Common myeloid progenitor, CD34-positive (primary cell): ENCODE measurements around the gene FNIP2.

Experiments
- CTCF ChIA-PET: fragments of 350-600 bp; sonication (Branson Sonifier 250); formaldehyde crosslinking; loops from one replicate; lab custom pipeline; 2021; ENCODE audit warnings: antibody characterized with exemption; lab: Charles Lee
- POLR2A ChIA-PET: fragments of 350-600 bp; sonication (Branson Sonifier 250); formaldehyde crosslinking; loops from one replicate; lab custom pipeline; 2021; ENCODE audit warnings: antibody characterized with exemption; lab: Charles Lee
- DNase-seq, 3 donors: peaks; one replicate each; pipeline versions ENCODE4 v3.0.0 to v3.0.0-alpha.2; 2013
- H3K27ac ChIP-seq, 2 experiments: 1 replicate in 1 of 2; 2 replicates in 1 of 2; pipeline ENCODE4 v1.7.0; 2013; ENCODE audit warnings: inconsistent platforms in 2 of 2, low read length in 2 of 2, mild to moderate bottlenecking in 2 of 2, low read depth in 1 of 2, moderate library complexity in 1 of 2; ENCODE audit not compliant: severe bottlenecking in 2 of 2, insufficient read depth in 1 of 2, poor library complexity in 1 of 2
- H3K27me3 ChIP-seq, 5 experiments: replicated peaks in 2 of 5; 1 replicate in 3 of 5; 2 replicates in 2 of 5; pipeline versions ENCODE4 v1.6.1 to v1.7.0; 2013; ENCODE audit warnings: low read length in 4 of 5, mild to moderate bottlenecking in 2 of 5, moderate library complexity in 2 of 5, inconsistent platforms in 1 of 5; ENCODE audit not compliant: insufficient read depth in 5 of 5, control insufficient read depth in 4 of 5
- H3K36me3 ChIP-seq, 4 experiments: 1 replicate in 2 of 4; 2 replicates in 2 of 4; pipeline versions ENCODE4 v1.6.1 to v1.7.0; 2013; ENCODE audit warnings: low read length in 3 of 4, control low read depth in 1 of 4, mild to moderate bottlenecking in 1 of 4; ENCODE audit not compliant: control insufficient read depth in 4 of 4, insufficient read depth in 4 of 4
- H3K4me1 ChIP-seq, 4 experiments: 1 replicate in 3 of 4; 2 replicates in 1 of 4; pipeline versions ENCODE4 v1.6.1 to v1.7.1; 2013; ENCODE audit warnings: low read length in 3 of 4, mild to moderate bottlenecking in 3 of 4, control low read depth in 1 of 4, inconsistent platforms in 1 of 4, moderate library complexity in 1 of 4; ENCODE audit not compliant: control insufficient read depth in 4 of 4, insufficient read depth in 4 of 4; ENCODE audit errors: control extremely low read depth in 1 of 4
- H3K4me3 ChIP-seq, 7 experiments: 1 replicate in 4 of 7; 2 replicates in 3 of 7; pipeline versions ENCODE4 v1.5.1 to v1.7.0; 2013; ENCODE audit warnings: mild to moderate bottlenecking in 7 of 7, low read length in 6 of 7, moderate library complexity in 6 of 7, inconsistent platforms in 2 of 7, low read depth in 2 of 7, control low read depth in 1 of 7; ENCODE audit not compliant: insufficient read depth in 4 of 7, control insufficient read depth in 1 of 7; ENCODE audit errors: extremely low read depth in 1 of 7
- H3K9me3 ChIP-seq, 5 experiments: 1 replicate in 4 of 5; 2 replicates in 1 of 5; pipeline versions ENCODE4 v1.6.1 to v1.7.1; 2013; ENCODE audit warnings: low read length in 4 of 5, mild to moderate bottlenecking in 2 of 5, inconsistent platforms in 1 of 5, low read depth in 1 of 5, moderate library complexity in 1 of 5; ENCODE audit not compliant: control insufficient read depth in 4 of 5, insufficient read depth in 2 of 5; ENCODE audit errors: control extremely low read depth in 1 of 5
- WGBS: methylation state at CpG from one replicate; pipeline ENCODE4 v1.1.5; 2013; ENCODE audit not compliant: insufficient coverage; 5-methylcytosine and 5-hydroxymethylcytosine counted together

Gene FNIP2

GRCh38 chr4:158858410-158859199, 89.8 kb downstream of the FNIP2 start:
- DNase-seq, result no peak
- 96% methylated on average over 5 of the region's 6 CpGs for WGBS
- Histone ChIP-seq H3K9me3 (no peaks in the 10 kb centered on the region), H3K4me3 (no peak overlapping the region), H3K4me1 (peaks cover 0 to 4% (median 0%) of the 10 kb centered on the region in 4 experiments), H3K27ac (no peak overlapping the region), H3K27me3 (no peaks in the 10 kb centered on the region), H3K36me3 (peaks cover 9 to 43% (median 30%) of the 10 kb centered on the region in 4 experiments)
- ChIA-PET CTCF (interaction anchor here (0.7 to 4.2 kb wide), 18 partner anchors 9 to 585 kb away, joined by 3 to 71 read pairs (median 4); no protein-coding TSS in a partner anchor), POLR2A (interaction anchor here (0.5 kb wide), 1 partner anchor 135 kb away, joined by 3 read pairs; no protein-coding TSS in a partner anchor)

GRCh38 chr4:158859661-158860060, 90.8 kb downstream of the FNIP2 start:
- no peak overlapping the region for H3K27ac ChIP-seq
- H3K9me3 ChIP-seq, result no peaks in the 10 kb centered on the region
- peaks cover 9 to 50% (median 32%) of the 10 kb centered on the region in 4 experiments for H3K36me3 ChIP-seq
- ChIA-PET CTCF (interaction anchor here (1.4 to 4.2 kb wide), 2 partner anchors 342 to 351 kb away, joined by 3 to 71 read pairs; no protein-coding TSS in a partner anchor), POLR2A (no interaction called here)
- peaks cover 0 to 4% (median 0%) of the 10 kb centered on the region in 4 experiments for H3K4me1 ChIP-seq
- H3K27me3 ChIP-seq, result no peaks in the 10 kb centered on the region
- no peak overlapping the region for H3K4me3 ChIP-seq
- no peak for DNase-seq
- 100% methylated on average over 3 of the region's 4 CpGs for WGBS

GRCh38 chr4:158860856-158861255, 92.0 kb downstream of the FNIP2 start:
- Histone ChIP-seq H3K36me3 (peaks cover 11 to 50% (median 32%) of the 10 kb centered on the region in 4 experiments), H3K27ac (no peak overlapping the region), H3K27me3 (no peaks in the 10 kb centered on the region), H3K4me1 (peaks cover 0 to 4% (median 0%) of the 10 kb centered on the region in 4 experiments), H3K9me3 (no peaks in the 10 kb centered on the region), H3K4me3 (no peak overlapping the region)
- POLR2A ChIA-PET, result no interaction called here
- CTCF ChIA-PET, result interaction anchor here (0.6 to 3.1 kb wide), 12 partner anchors 8 to 346 kb away, joined by 3 to 18 read pairs (median 3); no protein-coding TSS in a partner anchor
- DNase-seq, result no peak
- 92% methylated on average over 2 of the region's 5 CpGs for WGBS

- Histone ChIP-seq H3K4me1 (peaks cover 0 to 4% (median 0%) of the 10 kb centered on the region in 4 experiments), H3K9me3 (no peaks in the 10 kb centered on the region), H3K27ac (no peak overlapping the region), H3K36me3 (peaks cover 12 to 50% (median 32%) of the 10 kb centered on the region in 4 experiments), H3K27me3 (no peaks in the 10 kb centered on the region), H3K4me3 (no peak overlapping the region)
- DNase-seq, result peak in 1 of 3 donors; percentile 6
- CTCF ChIA-PET, result interaction anchor here (0.7 to 3.1 kb wide), 11 partner anchors 9 to 345 kb away, joined by 3 to 18 read pairs (median 3); no protein-coding TSS in a partner anchor
- POLR2A ChIA-PET, result no interaction called here
- 92% methylated on average over 2 of the region's 3 CpGs for WGBS
Measured at GRCh38 chr4:158861281-158861680, 92.5 kb downstream of the FNIP2 start.

- WGBS, result 90% methylated on average over 2 of the region's 3 CpGs
- CTCF ChIA-PET, result interaction anchor here (0.7 to 3.1 kb wide), 11 partner anchors 9 to 363 kb away, joined by 3 to 18 read pairs (median 3); no protein-coding TSS in a partner anchor
- peaks cover 0 to 4% (median 0%) of the 10 kb centered on the region in 4 experiments for H3K4me1 ChIP-seq
- no peak overlapping the region for H3K27ac ChIP-seq
- no peaks in the 10 kb centered on the region for H3K27me3 ChIP-seq
- no peaks in the 10 kb centered on the region for H3K9me3 ChIP-seq
- DNase-seq, result no peak
- H3K4me3 ChIP-seq, result no peak overlapping the region
- POLR2A ChIA-PET, result interaction anchor here (0.6 kb wide), 1 partner anchor 13 kb away, joined by 6 read pairs; no protein-coding TSS in a partner anchor
- peaks cover 12 to 48% (median 30%) of the 10 kb centered on the region in 4 experiments for H3K36me3 ChIP-seq
Measured at GRCh38 chr4:158861766-158862165, 92.9 kb downstream of the FNIP2 start.

GRCh38 chr4:158863296-158863695, 94.5 kb downstream of the FNIP2 start:
- WGBS, result 100% methylated on average over 2 of the region's 5 CpGs
- DNase-seq, result no peak
- ChIA-PET CTCF (interaction anchor here (2.9 to 3.1 kb wide), 2 partner anchors 11 to 340 kb away, joined by 11 to 18 read pairs; no protein-coding TSS in a partner anchor), POLR2A (no interaction called here)
- Histone ChIP-seq H3K36me3 (peaks cover 12 to 56% (median 37%) of the 10 kb centered on the region in 4 experiments), H3K27ac (no peak overlapping the region), H3K4me1 (no peaks in the 10 kb centered on the region), H3K9me3 (no peaks in the 10 kb centered on the region), H3K27me3 (no peaks in the 10 kb centered on the region), H3K4me3 (no peak overlapping the region)
